SH-SY5Y (cell line): Measurements from ENCODE around the gene CLCN7.

Source experiments
- GATA2 ChIP-seq: IDR thresholded peaks from 2 replicates; pipeline ENCODE4 v1.6.1; 2011; ENCODE audit warnings: mild to moderate bottlenecking, low read depth, low read length
- GATA3 ChIP-seq: IDR thresholded peaks from 2 replicates; pipeline ENCODE4 v1.6.1; 2011; ENCODE audit warnings: low read depth, mild to moderate bottlenecking, low read length, moderate library complexity

DNA sequence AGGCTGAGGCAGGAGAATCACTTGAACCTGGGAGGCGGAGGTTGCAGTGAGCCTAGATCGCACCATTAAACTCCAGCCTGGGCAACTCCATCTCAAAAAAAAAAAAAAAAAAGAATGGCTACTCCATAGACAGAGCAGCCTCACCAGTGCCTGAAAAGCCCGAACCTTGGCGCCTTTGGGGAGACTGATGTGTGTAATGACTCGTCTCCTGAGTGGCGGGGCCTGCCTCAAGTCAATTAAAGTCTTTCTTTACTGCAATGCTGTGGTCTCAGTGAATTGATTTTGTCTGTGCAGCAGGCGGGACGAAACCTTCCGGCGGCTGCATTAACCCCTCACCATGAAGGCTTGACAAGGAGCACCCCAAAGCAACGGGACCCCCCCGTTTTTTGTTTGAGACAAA lies 50.8 kb downstream of the CLCN7 start:
- no peak for TF ChIP-seq GATA3
- no peak for TF ChIP-seq GATA2
